CD4-positive, CD25-positive, alpha-beta regulatory T cell (primary cell): Measurements from ENCODE around the gene FBN3. TPM values are rescaled to one million over a fixed set of nuclear protein-coding genes. Genes with fewer than 3 reads are reported as not detected.

ENCODE experiments used
- ATAC-seq, 2 donors: fragments of 150-1000 bp; cut with Tn5 transposase; one replicate each; pipeline ENCODE4 v1.10.0; 2021; ENCODE audit warnings: low read depth in 2 of 2, moderate number of reproducible peaks in 2 of 2, moderate library complexity in 1 of 2
- DNase-seq, 3 donors: peaks; one replicate each; pipeline versions ENCODE4 v3.0.0 to v3.0.0-alpha.2; 2012 to 2022; ENCODE audit warnings: mixed read lengths in 1 of 3
- H3K27ac ChIP-seq: one replicate; pipeline ENCODE4 v1.7.0; 2013; ENCODE audit warnings: mild to moderate bottlenecking, low read length; ENCODE audit not compliant: insufficient read depth, poor library complexity, severe bottlenecking
- H3K27me3 ChIP-seq: one replicate; pipeline ENCODE4 v1.7.0; 2013; ENCODE audit warnings: low read length; ENCODE audit not compliant: control insufficient read depth, insufficient read depth
- H3K36me3 ChIP-seq: one replicate; pipeline ENCODE4 v1.7.0; 2013; ENCODE audit warnings: mild to moderate bottlenecking, low read length, moderate library complexity; ENCODE audit not compliant: control insufficient read depth, insufficient read depth
- H3K4me1 ChIP-seq: 2 replicates; pipeline ENCODE4 v1.7.0; 2013; ENCODE audit warnings: mild to moderate bottlenecking, low read length; ENCODE audit not compliant: insufficient read depth, control insufficient read depth, poor library complexity, severe bottlenecking
- H3K4me3 ChIP-seq: one replicate; pipeline ENCODE4 v1.7.0; 2013; ENCODE audit warnings: low read depth, mild to moderate bottlenecking, low read length, moderate library complexity
- H3K9me3 ChIP-seq, 2 experiments: 1 replicate in 1 of 2; 2 replicates in 1 of 2; pipeline ENCODE4 v1.7.0; 2013; ENCODE audit warnings: low read length in 2 of 2, mild to moderate bottlenecking in 1 of 2, moderate library complexity in 1 of 2; ENCODE audit not compliant: control insufficient read depth in 2 of 2
- H3K27ac Mint-ChIP-seq, 3 donors: one replicate each; pipeline ENCODE4 v1.8.0; 2020 to 2022; ENCODE audit warnings: mild to moderate bottlenecking in 3 of 3, mixed read lengths in 3 of 3, moderate library complexity in 2 of 3
- H3K27me3 Mint-ChIP-seq: one replicate; pipeline ENCODE4 v1.8.0; 2022; ENCODE audit warnings: mild to moderate bottlenecking, mixed read lengths
- H3K36me3 Mint-ChIP-seq: one replicate; pipeline ENCODE4 v1.8.0; 2020; ENCODE audit warnings: mixed read lengths
- H3K4me1 Mint-ChIP-seq, 4 donors: one replicate each; pipeline ENCODE4 v1.8.0; 2020 to 2022; ENCODE audit warnings: mixed read lengths in 4 of 4, mild to moderate bottlenecking in 1 of 4
- H3K4me3 Mint-ChIP-seq, 4 donors: one replicate each; pipeline ENCODE4 v1.8.0; 2020 to 2022; ENCODE audit warnings: mild to moderate bottlenecking in 4 of 4, mixed read lengths in 4 of 4, moderate library complexity in 3 of 4
- H3K9me3 Mint-ChIP-seq, 7 donors: one replicate each; pipeline ENCODE4 v1.8.0; 2020 to 2022; ENCODE audit warnings: mixed read lengths in 7 of 7, mild to moderate bottlenecking in 3 of 7, moderate library complexity in 2 of 7
- polyA plus RNA-seq, 4 donors: library from polyadenylated mRNA; unstranded; fragments of 300-500 nt; fragmentation: Illumina TruSeq; gene quantifications; one replicate each; pipeline ENCODE4 v1.2.3, GENCODE V29; 2021
- total RNA-seq: library from RNA; stranded (reverse); gene quantifications from one replicate; pipeline ENCODE4 v1.2.3, GENCODE V29; 2022

Gene FBN3
- total and polyA plus RNA-seq, 5 donors from 2014 or later, result 0.07 TPM; not detected in 4

GRCh38 chr19:8146877-8147581, 2.4 kb downstream of the FBN3 start:
- Histone ChIP-seq H3K27me3 (peaks cover 10% of the 10 kb centered on the region), H3K4me3 (no peak overlapping the region), H3K9me3 (no peaks in the 10 kb centered on the region), H3K36me3 (no peaks in the 10 kb centered on the region), H3K27ac (no peak overlapping the region), H3K4me1 (peaks cover 8% of the 10 kb centered on the region)
- no peak overlapping the region for H3K27ac Mint-ChIP-seq
- no peak for DNase-seq
- H3K27me3 Mint-ChIP-seq, result peaks cover 49% of the 10 kb centered on the region
- peaks cover 0 to 12% (median 0%) of the 10 kb centered on the region in 4 donors for H3K4me1 Mint-ChIP-seq
- no peaks in the 10 kb centered on the region for H3K36me3 Mint-ChIP-seq
- H3K4me3 Mint-ChIP-seq, result peak overlapping the region in 2 of 4 donors; percentile 49 to 54
- no peak for ATAC-seq
- H3K9me3 Mint-ChIP-seq, result no peaks in the 10 kb centered on the region

- peaks cover 35% of the 10 kb centered on the region for H3K27me3 Mint-ChIP-seq
- H3K27ac Mint-ChIP-seq, result no peak overlapping the region
- H3K9me3 Mint-ChIP-seq, result no peaks in the 10 kb centered on the region
- ATAC-seq, result no peak
- peaks cover 0 to 8% (median 0%) of the 10 kb centered on the region in 4 donors for H3K4me1 Mint-ChIP-seq
- Histone ChIP-seq H3K9me3 (no peaks in the 10 kb centered on the region), H3K4me3 (no peak overlapping the region), H3K27me3 (peaks cover 2% of the 10 kb centered on the region), H3K36me3 (no peaks in the 10 kb centered on the region), H3K27ac (no peak overlapping the region), H3K4me1 (peaks cover 8% of the 10 kb centered on the region)
- no peak for DNase-seq
- no peaks in the 10 kb centered on the region for H3K36me3 Mint-ChIP-seq
- H3K4me3 Mint-ChIP-seq, result no peak overlapping the region
Measured at GRCh38 chr19:8144273-8144995, 5.0 kb downstream of the FBN3 start.

- H3K9me3 Mint-ChIP-seq, result no peaks in the 10 kb centered on the region
- H3K27me3 Mint-ChIP-seq, result peaks cover 27% of the 10 kb centered on the region
- Histone ChIP-seq H3K4me1 (no peaks in the 10 kb centered on the region), H3K27ac (no peak overlapping the region), H3K36me3 (no peaks in the 10 kb centered on the region), H3K27me3 (peaks cover 2% of the 10 kb centered on the region), H3K9me3 (no peaks in the 10 kb centered on the region), H3K4me3 (no peak overlapping the region)
- H3K36me3 Mint-ChIP-seq, result no peaks in the 10 kb centered on the region
- peaks cover 0 to 3% (median 0%) of the 10 kb centered on the region in 4 donors for H3K4me1 Mint-ChIP-seq
- no peak for ATAC-seq
- no peak overlapping the region for H3K4me3 Mint-ChIP-seq
- H3K27ac Mint-ChIP-seq, result no peak overlapping the region
- no peak for DNase-seq
Measured at GRCh38 chr19:8143041-8143440, 6.4 kb downstream of the FBN3 start.

- Histone ChIP-seq H3K9me3 (no peaks in the 10 kb centered on the region), H3K4me1 (no peaks in the 10 kb centered on the region), H3K27me3 (no peaks in the 10 kb centered on the region), H3K36me3 (no peaks in the 10 kb centered on the region), H3K4me3 (no peak overlapping the region), H3K27ac (no peak overlapping the region)
- H3K4me1 Mint-ChIP-seq, result peaks cover 0 to 2% (median 0%) of the 10 kb centered on the region in 4 donors
- no peak for DNase-seq
- ATAC-seq, result no peak
- H3K27ac Mint-ChIP-seq, result no peak overlapping the region
- no peaks in the 10 kb centered on the region for H3K36me3 Mint-ChIP-seq
- no peak overlapping the region for H3K4me3 Mint-ChIP-seq
- H3K9me3 Mint-ChIP-seq, result no peaks in the 10 kb centered on the region
- peaks cover 22% of the 10 kb centered on the region for H3K27me3 Mint-ChIP-seq
Measured at GRCh38 chr19:8142513-8142900, 6.9 kb downstream of the FBN3 start.

GRCh38 chr19:8141726-8142512, 7.5 kb downstream of the FBN3 start:
- H3K9me3 ChIP-seq, result no peaks in the 10 kb centered on the region
- Mint-ChIP-seq H3K27me3 (peaks cover 24% of the 10 kb centered on the region), H3K4me3 (no peak overlapping the region), H3K4me1 (peaks cover 0 to 2% (median 0%) of the 10 kb centered on the region in 4 donors), H3K36me3 (no peaks in the 10 kb centered on the region), H3K9me3 (no peaks in the 10 kb centered on the region), H3K27ac (peak overlapping the region in 1 of 3 donors; percentile 45)
- DNase-seq, result no peak
- no peak overlapping the region for H3K4me3 ChIP-seq
- no peaks in the 10 kb centered on the region for H3K36me3 ChIP-seq
- H3K27ac ChIP-seq, result no peak overlapping the region
- no peak for ATAC-seq
- no peaks in the 10 kb centered on the region for H3K4me1 ChIP-seq
- no peaks in the 10 kb centered on the region for H3K27me3 ChIP-seq

GRCh38 chr19:8138201-8138600, 11.2 kb downstream of the FBN3 start:
- Histone ChIP-seq H3K27ac (no peak overlapping the region), H3K4me3 (no peak overlapping the region), H3K27me3 (no peaks in the 10 kb centered on the region), H3K9me3 (no peaks in the 10 kb centered on the region), H3K4me1 (no peaks in the 10 kb centered on the region), H3K36me3 (no peaks in the 10 kb centered on the region)
- ATAC-seq, result no peak
- H3K4me3 Mint-ChIP-seq, result no peak overlapping the region
- H3K27me3 Mint-ChIP-seq, result peaks cover 5% of the 10 kb centered on the region
- DNase-seq, result no peak
- H3K27ac Mint-ChIP-seq, result no peak overlapping the region
- no peaks in the 10 kb centered on the region for H3K4me1 Mint-ChIP-seq
- no peaks in the 10 kb centered on the region for H3K36me3 Mint-ChIP-seq
- H3K9me3 Mint-ChIP-seq, result no peaks in the 10 kb centered on the region

GRCh38 chr19:8137425-8137824, 12.0 kb downstream of the FBN3 start:
- Histone ChIP-seq H3K27ac (no peak overlapping the region), H3K27me3 (no peaks in the 10 kb centered on the region), H3K9me3 (no peaks in the 10 kb centered on the region), H3K36me3 (no peaks in the 10 kb centered on the region), H3K4me3 (no peak overlapping the region), H3K4me1 (no peaks in the 10 kb centered on the region)
- Mint-ChIP-seq H3K4me1 (no peaks in the 10 kb centered on the region), H3K4me3 (no peak overlapping the region), H3K27me3 (peaks cover 5% of the 10 kb centered on the region), H3K27ac (no peak overlapping the region), H3K9me3 (no peaks in the 10 kb centered on the region), H3K36me3 (no peaks in the 10 kb centered on the region)
- DNase-seq (no peak), ATAC-seq (no peak)
